Measurements from ENCODE around the gene CLK4. TPM values are rescaled to one million over a fixed set of nuclear protein-coding genes. Genes with fewer than 3 reads are reported as not detected.

The CLK4 gene
- total RNA-seq, 1 experiment from 2014 or later: 16.0 TPM

GRCh38 chr5:178624631-178625546 lies 2.0 kb downstream of the CLK4 start:
- Mint-ChIP-seq H3K4me3 (peak overlapping the region; percentile 78), H3K36me3 (peaks cover 18% of the 10 kb centered on the region), H3K4me1 (peaks cover 54% of the 10 kb centered on the region), H3K27me3 (ENCODE audit: low read depth) (peaks cover 14% of the 10 kb centered on the region), H3K9me3 (no peaks in the 10 kb centered on the region), H3K27ac (peak overlapping the region; percentile 95)
- CTCF ChIA-PET: interaction anchor here (0.8 to 2.3 kb wide), 6 partner anchors 35 to 164 kb away, joined by 3 to 9 read pairs (median 4); partner anchors contain the start of genes COL23A1 and ZNF354A
- DNase-seq (ENCODE audit: low spot score) (no peak), ATAC-seq (no peak; the same call in 1 of the 2 replicates)
- POLR2A ChIA-PET: interaction anchor here (1.0 to 1.9 kb wide), 2 partner anchors 105 to 415 kb away, joined by 3 to 7 read pairs; partner anchors contain the start of gene ZNF354A
- TF ChIP-seq MLX (CRISPR knock-in tag; IDR thresholded peaks at IDR 0.05) (no peak), TEAD4 (CRISPR knock-in tag; IDR thresholded peaks at IDR 0.05) (no peak)

- no peak for DNase-seq (ENCODE audit: low spot score)
- H3K4me3 Mint-ChIP-seq: no peak overlapping the region
- ChIA-PET POLR2A (no interaction called here), CTCF (interaction anchor here (0.7 to 2.3 kb wide), 3 partner anchors 161 to 388 kb away, joined by 3 to 6 read pairs (median 4); no protein-coding TSS in a partner anchor)
- H3K36me3 Mint-ChIP-seq: peaks cover 29% of the 10 kb centered on the region
- no peaks in the 10 kb centered on the region for H3K9me3 Mint-ChIP-seq
- peaks cover 5% of the 10 kb centered on the region for H3K27me3 Mint-ChIP-seq (ENCODE audit: low read depth)
- peak overlapping the region; percentile 36 for H3K27ac Mint-ChIP-seq
- ATAC-seq: no peak
- no peak for TF ChIP-seq PRRX2 (CRISPR knock-in tag; IDR thresholded peaks at IDR 0.05)
- peaks cover 56% of the 10 kb centered on the region for H3K4me1 Mint-ChIP-seq
Observed at GRCh38 chr5:178622679-178623247, 4.1 kb downstream of the CLK4 start.

- no peaks in the 10 kb centered on the region for H3K9me3 Mint-ChIP-seq
- H3K36me3 Mint-ChIP-seq: peaks cover 49% of the 10 kb centered on the region
- no peaks in the 10 kb centered on the region for H3K27me3 Mint-ChIP-seq (ENCODE audit: low read depth)
- H3K4me3 Mint-ChIP-seq: peak overlapping the region; percentile 37
- ATAC-seq (peak; percentile 70), DNase-seq (ENCODE audit: low spot score) (no peak)
- ChIA-PET CTCF (interaction anchor here (1.8 kb wide), 1 partner anchor 158 kb away, joined by 9 read pairs; no protein-coding TSS in a partner anchor), POLR2A (no interaction called here)
- H3K4me1 Mint-ChIP-seq: peaks cover 38% of the 10 kb centered on the region
- H3K27ac Mint-ChIP-seq: peak overlapping the region; percentile 79
- TF ChIP-seq TCF7 (CRISPR knock-in tag; IDR thresholded peaks at IDR 0.05; ENCODE audit: low read depth) (no peak), CDX4 (CRISPR knock-in tag; IDR thresholded peaks at IDR 0.05; ENCODE audit: borderline replicate concordance) (no peak), HMGXB4 (CRISPR knock-in tag; IDR thresholded peaks at IDR 0.05) (no peak), E2F1 (CRISPR knock-in tag; IDR thresholded peaks at IDR 0.05) (no peak), USF1 (CRISPR knock-in tag; IDR thresholded peaks at IDR 0.05) (no peak), ZBTB21 (CRISPR knock-in tag; IDR thresholded peaks at IDR 0.05; ENCODE audit: borderline replicate concordance) (no peak), PRDM15 (CRISPR knock-in tag; IDR thresholded peaks at IDR 0.05) (no peak), OVOL2 (CRISPR knock-in tag; IDR thresholded peaks at IDR 0.05; ENCODE audit: borderline replicate concordance) (no peak), NFATC4 (CRISPR knock-in tag; IDR thresholded peaks at IDR 0.05) (no peak), KAT7 (CRISPR knock-in tag; IDR thresholded peaks at IDR 0.05; ENCODE audit: borderline replicate concordance) (no peak), JUN (CRISPR knock-in tag; IDR thresholded peaks at IDR 0.05) (no peak), ZNF281 (CRISPR knock-in tag; IDR thresholded peaks at IDR 0.05) (no peak), FOXP1 (CRISPR knock-in tag; IDR thresholded peaks at IDR 0.05; ENCODE audit: borderline replicate concordance) (no peak)
Observed at GRCh38 chr5:178619390-178619789, 7.5 kb downstream of the CLK4 start.

Measured in WTC11 (cell line).